Islet of Langerhans (tissue), 1 donor: ENCODE data around the gene AGAP9.
"Not testable (repeated sequence)": the region's sequence is repeated elsewhere in the genome, so short reads cannot be mapped to it uniquely, and the experiment has no call there.

Source experiments
- FAIRE-seq: peaks from one replicate; lab custom pipeline; 2011; peaks lifted over from hg19 to GRCh38; lab: Jason Lieb, UNC

AGAP9 gene

GRCh38 chr10:47456794-47457527 lies 66.5 kb downstream of the AGAP9 start:
- FAIRE-seq, result no peak

DNA sequence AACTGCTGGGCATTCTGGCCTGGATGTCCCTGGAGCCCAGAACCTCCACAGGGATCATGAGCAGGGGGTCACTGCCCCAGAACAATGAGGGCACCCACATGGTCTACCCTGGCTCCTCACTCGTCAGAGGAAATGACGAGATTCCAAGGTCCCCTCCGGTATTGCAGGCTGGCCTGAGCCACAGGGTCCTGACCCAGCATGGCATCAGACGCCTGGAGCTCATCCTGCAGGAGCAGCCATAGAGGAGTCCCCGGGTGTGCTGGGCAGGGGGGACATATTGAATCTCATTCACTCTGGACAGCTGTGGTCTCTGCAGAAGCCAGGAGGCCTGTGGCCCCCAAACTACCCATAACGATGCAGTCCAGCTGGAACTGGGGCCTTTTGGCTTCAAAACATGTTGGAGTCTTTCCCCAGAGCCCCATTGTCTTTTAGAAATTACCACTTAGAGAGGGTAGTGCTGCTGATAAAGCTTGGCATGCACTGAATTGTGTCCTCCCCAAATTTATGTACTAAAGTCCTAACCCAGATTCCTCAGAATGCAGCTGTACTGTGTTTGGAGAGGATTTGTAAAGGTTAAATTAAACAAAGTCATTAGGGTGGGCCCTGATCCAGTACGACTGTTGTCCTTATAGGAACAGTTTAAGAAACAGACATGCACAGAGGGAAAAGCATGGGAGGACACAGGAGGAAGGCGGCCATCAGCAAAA lies 67.2 kb downstream of the AGAP9 start:
- no peak for FAIRE-seq

DNA sequence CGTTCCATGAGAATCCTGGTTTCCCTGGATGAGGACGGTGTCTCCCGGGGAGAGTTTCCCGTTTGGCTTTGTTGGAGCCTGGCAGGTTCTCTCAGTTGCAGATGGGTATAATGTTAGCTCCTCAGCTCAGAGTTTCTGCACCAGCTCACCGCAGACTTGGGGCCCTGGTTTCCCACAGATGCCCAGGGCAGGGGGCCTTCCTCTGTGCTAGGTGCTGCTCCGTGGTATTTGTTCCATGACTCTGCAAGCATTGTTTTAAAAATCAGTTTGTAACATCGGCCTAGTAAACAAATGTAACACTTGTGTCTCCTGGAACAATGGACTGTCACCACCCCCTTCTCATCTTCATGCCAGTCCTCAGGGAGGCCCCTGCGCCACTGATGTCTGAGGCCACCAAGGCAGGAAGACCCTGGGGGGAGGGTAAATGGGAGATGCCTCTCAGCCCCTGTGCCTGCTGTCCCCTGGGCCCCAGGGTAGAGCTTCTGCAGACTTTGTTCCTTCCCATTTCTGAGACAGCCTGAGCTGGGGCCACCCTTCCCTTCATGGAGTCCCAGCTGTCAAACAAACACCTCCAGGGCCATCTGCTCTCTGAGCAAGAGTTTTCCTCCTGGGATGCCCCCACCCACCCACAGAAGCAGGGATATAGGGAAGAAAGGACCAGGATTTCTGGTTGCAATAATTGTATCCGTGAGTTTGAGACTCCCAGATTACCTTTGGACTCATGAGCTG lies 67.9 kb downstream of the AGAP9 start:
- FAIRE-seq, result not testable (repeated sequence)

DNA sequence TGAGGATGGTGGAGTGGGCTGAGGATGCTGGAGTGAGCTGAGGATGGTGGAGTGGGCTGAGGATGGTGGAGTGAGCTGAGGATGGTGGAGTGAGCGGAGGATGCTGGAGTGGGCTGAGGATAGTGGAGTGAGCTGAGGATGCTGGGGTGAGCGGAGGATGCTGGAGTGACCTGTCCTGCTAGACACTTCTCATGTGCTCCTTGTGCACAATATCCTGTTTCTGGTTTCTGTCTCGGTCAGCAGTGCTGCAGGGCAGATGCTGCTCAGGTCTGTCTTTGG lies 68.7 kb downstream of the AGAP9 start:
- FAIRE-seq, result no peak

- FAIRE-seq, result no peak
These were observed 69.2 kb downstream of the AGAP9 start for GRCh38 chr10:47454008-47454779.

- no peak for FAIRE-seq
These were observed 70.1 kb downstream of the AGAP9 start for GRCh38 chr10:47453141-47454007.

GRCh38 chr10:47452495-47453140 lies 70.8 kb downstream of the AGAP9 start:
- no peak for FAIRE-seq

DNA sequence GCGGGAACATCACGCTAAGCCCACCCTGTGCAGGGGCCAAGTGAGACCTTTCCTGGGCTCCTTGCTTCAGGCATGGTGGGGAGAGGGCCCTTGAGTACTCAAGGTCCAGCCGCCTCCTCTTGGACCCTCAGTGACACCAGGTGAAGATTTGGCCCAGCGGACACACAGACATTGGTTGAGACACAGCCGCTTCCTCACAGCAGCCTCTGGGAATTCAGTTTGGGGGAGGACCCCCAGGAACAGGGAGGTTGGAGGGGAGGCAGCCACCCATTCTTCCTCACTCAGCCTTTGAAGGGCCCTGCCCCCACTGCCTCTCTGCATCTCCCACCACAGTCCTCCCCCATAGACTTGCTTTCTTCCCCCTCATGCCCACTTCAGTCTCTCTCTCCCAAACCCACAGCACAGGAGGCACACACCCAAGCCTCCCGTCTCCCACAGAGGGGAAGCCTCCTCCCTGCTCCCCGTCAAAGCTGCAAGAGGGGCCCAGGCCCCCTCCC lies 71.4 kb downstream of the AGAP9 start:
- FAIRE-seq, result no peak
